H9 (cell line): ENCODE data around the gene LIX1. TPM values are rescaled to one million over a fixed set of nuclear protein-coding genes. Genes with fewer than 3 reads are reported as not detected.
A peak's percentile ranks its signal among the peaks of the same experiment; 100 is the strongest.

Experiments
- DNase-seq: peaks from one replicate; pipeline ENCODE4 v3.0.0-alpha.2; 2017
- H2AFZ ChIP-seq: one replicate; pipeline ENCODE4 v1.6.1; 2013; ENCODE audit warnings: mild to moderate bottlenecking, low read length, control low read depth, moderate library complexity
- H2AK5ac ChIP-seq: 2 replicates; pipeline ENCODE4 v1.6.1; 2013; ENCODE audit warnings: low read length, control low read depth, mixed read lengths; ENCODE audit not compliant: insufficient read length
- H2BK120ac ChIP-seq: one replicate; pipeline ENCODE4 v1.6.1; 2013; ENCODE audit warnings: low read depth, mild to moderate bottlenecking, low read length, control low read depth, inconsistent platforms; ENCODE audit not compliant: poor library complexity, severe bottlenecking
- H2BK12ac ChIP-seq: 2 replicates; pipeline ENCODE4 v1.6.1; 2013; ENCODE audit warnings: low read length, control low read depth, mixed read lengths, low read depth; ENCODE audit not compliant: insufficient read length
- H2BK15ac ChIP-seq: 2 replicates; pipeline ENCODE4 v1.6.1; 2013; ENCODE audit warnings: low read depth, low read length, control low read depth
- H2BK20ac ChIP-seq: one replicate; pipeline ENCODE4 v1.6.1; 2013; ENCODE audit warnings: low read depth, mild to moderate bottlenecking, low read length, control low read depth, inconsistent platforms; ENCODE audit not compliant: poor library complexity, severe bottlenecking
- H2BK5ac ChIP-seq: 2 replicates; pipeline ENCODE4 v1.6.1; 2013; ENCODE audit warnings: low read length, control low read depth, mixed read lengths; ENCODE audit not compliant: insufficient read length
- H3K14ac ChIP-seq: 2 replicates; pipeline ENCODE4 v1.6.1; 2013; ENCODE audit warnings: low read length, control low read depth; ENCODE audit not compliant: insufficient read depth
- H3K18ac ChIP-seq: 2 replicates; pipeline ENCODE4 v1.6.1; 2013; ENCODE audit warnings: low read depth, mild to moderate bottlenecking, mixed read lengths, low read length, control low read depth; ENCODE audit not compliant: insufficient read length
- H3K23ac ChIP-seq: 2 replicates; pipeline ENCODE4 v1.6.1; 2013; ENCODE audit warnings: low read length, control low read depth, mixed read lengths, low read depth; ENCODE audit not compliant: insufficient read length
- H3K23me2 ChIP-seq: 2 replicates; pipeline ENCODE4 v1.6.1; 2013; ENCODE audit warnings: low read depth, mild to moderate bottlenecking, mixed read lengths, low read length, control low read depth; ENCODE audit not compliant: insufficient read length, poor library complexity, severe bottlenecking
- H3K27ac ChIP-seq: 2 replicates; pipeline ENCODE4 v1.5.1; 2013; ENCODE audit warnings: low read length, control low read depth, mixed read lengths, low read depth; ENCODE audit not compliant: insufficient read length
- H3K27me3 ChIP-seq: 2 replicates; pipeline ENCODE4 v1.6.1; 2013; ENCODE audit warnings: low read length, control low read depth, inconsistent platforms; ENCODE audit not compliant: insufficient read depth
- H3K4ac ChIP-seq: 2 replicates; pipeline ENCODE4 v1.6.1; 2013; ENCODE audit warnings: low read depth, mild to moderate bottlenecking, control low read depth, inconsistent platforms, low read length, moderate library complexity
- H3K4me1 ChIP-seq: 2 replicates; pipeline ENCODE4 v1.6.1; 2013; ENCODE audit warnings: low read length, control low read depth, inconsistent platforms; ENCODE audit not compliant: insufficient read depth
- H3K4me2 ChIP-seq: 2 replicates; pipeline ENCODE4 v1.6.1; 2013; ENCODE audit warnings: low read length, control low read depth, mixed read lengths; ENCODE audit not compliant: insufficient read length, insufficient read depth
- H3K56ac ChIP-seq: 2 replicates; pipeline ENCODE4 v1.6.1; 2013; ENCODE audit warnings: low read depth, mild to moderate bottlenecking, mixed read lengths, low read length, control low read depth; ENCODE audit not compliant: insufficient read length
- H3K79me1 ChIP-seq: 2 replicates; pipeline ENCODE4 v1.6.1; 2013; ENCODE audit warnings: low read depth, mild to moderate bottlenecking, moderate library complexity, low read length, control low read depth, inconsistent platforms; ENCODE audit not compliant: insufficient read depth, poor library complexity, severe bottlenecking
- H3K79me2 ChIP-seq: 2 replicates; pipeline ENCODE4 v1.6.1; 2013; ENCODE audit warnings: low read length, control low read depth, inconsistent platforms; ENCODE audit not compliant: insufficient read depth
- H3K9ac ChIP-seq: 2 replicates; pipeline ENCODE4 v1.6.1; 2013; ENCODE audit warnings: low read length, control low read depth, mixed read lengths; ENCODE audit not compliant: insufficient read length; ENCODE audit errors: extremely low read depth
- H3K9me3 ChIP-seq: one replicate; pipeline ENCODE4 v1.6.1; 2013; ENCODE audit warnings: low read depth, low read length, inconsistent platforms; ENCODE audit not compliant: control insufficient read depth
- H3T11ph ChIP-seq: one replicate; pipeline ENCODE4 v1.6.1; 2013; ENCODE audit warnings: mild to moderate bottlenecking, low read length, control low read depth, inconsistent platforms
- H4K20me1 ChIP-seq: one replicate; pipeline ENCODE4 v1.6.1; 2013; ENCODE audit not compliant: control insufficient read depth, insufficient read length, insufficient read depth
- H4K5ac ChIP-seq: 2 replicates; pipeline ENCODE4 v1.6.1; 2013; ENCODE audit warnings: low read depth, mild to moderate bottlenecking, mixed read lengths, low read length, control low read depth; ENCODE audit not compliant: insufficient read length
- H4K8ac ChIP-seq: replicated peaks from 2 replicates; pipeline ENCODE4 v1.6.1; 2013; ENCODE audit warnings: low read length, control low read depth, mixed read lengths, low read depth; ENCODE audit not compliant: insufficient read length
- H4K91ac ChIP-seq: 2 replicates; pipeline ENCODE4 v1.6.1; 2013; ENCODE audit warnings: low read depth, mild to moderate bottlenecking, moderate library complexity, mixed read lengths, low read length, control low read depth; ENCODE audit not compliant: insufficient read length
- H3K27ac Mint-ChIP-seq, 3 experiments: 2 replicates in 2 of 3; 3 replicates in 1 of 3; pipeline ENCODE4 v1.8.0; 2020 to 2021; ENCODE audit warnings: mixed read lengths in 3 of 3, mild to moderate bottlenecking in 1 of 3, moderate library complexity in 1 of 3
- H3K27me3 Mint-ChIP-seq: 2 replicates; pipeline ENCODE4 v1.8.0; 2021; ENCODE audit warnings: low read depth, mild to moderate bottlenecking, moderate library complexity, mixed read lengths
- H3K36me3 Mint-ChIP-seq, 3 experiments: 2 replicates in 2 of 3; 3 replicates in 1 of 3; pipeline ENCODE4 v1.8.0; 2020 to 2021; ENCODE audit warnings: low read depth in 3 of 3, mixed read lengths in 3 of 3; ENCODE audit not compliant: insufficient read depth in 1 of 3
- H3K4me1 Mint-ChIP-seq, 2 experiments: 2 replicates each; pipeline ENCODE4 v1.8.0; 2020; ENCODE audit warnings: mixed read lengths in 2 of 2
- H3K4me3 Mint-ChIP-seq, 2 experiments: 2 replicates in 1 of 2; 3 replicates in 1 of 2; pipeline ENCODE4 v1.8.0; 2020 to 2021; ENCODE audit warnings: mild to moderate bottlenecking in 2 of 2, mixed read lengths in 2 of 2, moderate library complexity in 1 of 2
- H3K9me3 Mint-ChIP-seq, 2 experiments: 2 replicates in 1 of 2; 3 replicates in 1 of 2; pipeline ENCODE4 v1.8.0; 2020; ENCODE audit warnings: mild to moderate bottlenecking in 2 of 2, mixed read lengths in 2 of 2, moderate library complexity in 1 of 2
- CTCF ChIP-seq: fragments of 200-600 bp; sonication (generic); conservative IDR thresholded peaks from 3 replicates; pipeline ENCODE4 v1.8.0; 2021; ENCODE audit warnings: antibody characterized with exemption, mild to moderate bottlenecking
- total RNA-seq: library from RNA; stranded (reverse); gene quantifications from 2 replicates; pipeline ENCODE4 v1.2.1, GENCODE V29; 2021

The LIX1 gene
- total RNA-seq, 1 experiment from 2014 or later: 0.13 TPM

GRCh38 chr5:97163360-97163764 is 21.0 kb upstream of the LIX1 start:
- H2AFZ ChIP-seq: no peak overlapping the region
- no peak overlapping the region for H3K9ac ChIP-seq
- H4K5ac ChIP-seq: no peak overlapping the region
- H3K4me1 ChIP-seq: no peaks in the 10 kb centered on the region
- no peaks in the 10 kb centered on the region for H3K79me1 ChIP-seq
- no peak overlapping the region for H3K14ac ChIP-seq
- H3K27ac ChIP-seq: no peak overlapping the region
- Mint-ChIP-seq H3K4me3 (no peak overlapping the region), H3K27me3 (no peaks in the 10 kb centered on the region; the same call in 1 of the 2 replicates), H3K27ac (no peak overlapping the region), H3K36me3 (peaks cover 16 to 53% (median 29%) of the 10 kb centered on the region in 3 experiments; a peak in 6 of 7 replicates), H3K4me1 (no peaks in the 10 kb centered on the region), H3K9me3 (peaks cover 0 to 3% of the 10 kb centered on the region in 2 experiments; a peak in 2 of 5 replicates)
- H3K23me2 ChIP-seq: no peaks in the 10 kb centered on the region
- no peak overlapping the region for H2AK5ac ChIP-seq
- no peak overlapping the region for H3K18ac ChIP-seq
- TF ChIP-seq CTCF: peak; percentile 77
- no peak overlapping the region for H2BK20ac ChIP-seq
- no peak overlapping the region for H2BK12ac ChIP-seq
- no peak overlapping the region for H2BK5ac ChIP-seq
- H3K79me2 ChIP-seq: no peaks in the 10 kb centered on the region
- H4K91ac ChIP-seq: no peak overlapping the region
- H2BK15ac ChIP-seq: no peak overlapping the region
- H3T11ph ChIP-seq: no peak overlapping the region
- DNase-seq: no peak
- no peak overlapping the region for H3K4me2 ChIP-seq
- no peaks in the 10 kb centered on the region for H3K9me3 ChIP-seq
- no peak overlapping the region for H3K56ac ChIP-seq
- H2BK120ac ChIP-seq: no peak overlapping the region
- no peaks in the 10 kb centered on the region for H4K20me1 ChIP-seq
- H3K27me3 ChIP-seq: no peaks in the 10 kb centered on the region
- no peak overlapping the region for H3K4ac ChIP-seq
- no peak overlapping the region for H3K23ac ChIP-seq
- H4K8ac ChIP-seq: no peak overlapping the region
